GM19467 (cell line): ENCODE results near the gene MRPL36.
"Not testable (repeated sequence)": the region's sequence is repeated elsewhere in the genome, so short reads cannot be mapped to it uniquely, and the experiment has no call there.

ENCODE experiments used
- ATAC-seq: cut with Tn5 transposase; IDR thresholded peaks from one replicate; pipeline ENCODE4 v1.9.1; 2021; ENCODE audit warnings: mild to moderate bottlenecking, moderate library complexity; ENCODE audit not compliant: unreplicated experiment

Gene MRPL36

DNA sequence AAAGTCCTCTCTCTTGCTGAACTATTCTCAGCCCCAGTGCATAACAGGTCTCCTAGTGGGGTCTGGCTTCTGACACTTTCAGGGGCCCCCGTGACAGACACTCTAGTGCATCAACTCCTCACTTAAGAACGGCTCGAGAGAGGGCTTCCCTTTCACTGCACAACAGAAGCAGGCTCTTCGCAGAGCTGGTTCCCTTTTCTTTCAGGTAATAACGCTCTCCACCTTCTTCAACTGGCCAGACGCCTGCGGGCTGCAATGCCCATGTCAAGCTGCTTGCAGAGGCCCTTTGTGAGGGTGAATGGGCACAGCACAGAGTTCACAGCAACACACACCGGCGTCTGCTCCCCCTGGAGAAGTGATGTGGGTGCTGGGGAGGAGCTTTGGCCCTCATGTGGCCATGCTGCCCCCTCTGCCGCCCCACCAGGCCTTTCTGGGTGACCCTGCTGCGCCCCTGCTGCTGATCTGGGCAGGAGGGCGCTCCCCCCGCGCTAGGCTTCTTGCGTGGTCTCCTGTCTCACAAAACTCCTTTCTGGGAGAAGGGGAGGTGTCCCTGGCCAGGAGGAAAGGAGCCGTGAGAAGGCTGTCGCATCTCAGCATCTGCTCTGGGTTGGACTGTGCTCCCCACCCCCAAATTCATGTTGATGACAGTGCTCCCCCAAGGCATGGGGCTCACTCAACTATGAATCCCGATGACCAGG, 2.4 kb downstream of the MRPL36 start:
- no peak for ATAC-seq

DNA sequence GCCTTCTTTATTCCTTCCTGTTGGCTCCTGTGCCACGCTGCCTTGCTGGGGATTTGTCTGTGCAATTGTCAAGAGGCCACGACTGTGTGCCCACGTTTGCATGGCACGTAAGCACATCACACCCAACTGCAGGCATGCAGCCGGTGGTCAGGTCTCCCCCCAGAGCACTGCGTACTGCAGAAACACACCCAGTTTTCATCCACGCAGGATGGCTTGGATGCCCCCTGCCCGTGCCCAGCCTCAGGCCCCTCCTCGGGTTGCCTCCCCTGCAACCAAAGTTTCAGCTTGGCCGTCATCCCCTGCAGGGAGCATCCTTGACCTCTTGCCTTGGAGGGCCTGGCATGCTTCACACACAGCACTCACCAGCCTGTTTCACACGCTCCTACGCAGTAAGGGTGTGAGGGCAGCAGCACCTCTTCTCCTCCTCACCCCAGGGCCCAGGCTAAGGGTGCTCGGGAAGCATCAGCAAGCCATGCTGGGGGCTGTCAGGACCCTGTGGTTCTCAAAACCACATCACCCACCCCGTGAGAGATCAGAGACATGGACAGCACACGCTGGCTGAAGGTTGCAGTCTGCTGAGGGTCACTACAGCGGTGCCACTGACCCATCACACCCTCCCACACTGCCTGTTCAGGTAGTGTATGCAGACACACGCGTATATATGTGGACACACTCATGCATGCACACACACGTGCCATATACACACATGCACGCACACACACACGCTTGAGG, 3.1 kb downstream of the MRPL36 start:
- no peak for ATAC-seq

DNA sequence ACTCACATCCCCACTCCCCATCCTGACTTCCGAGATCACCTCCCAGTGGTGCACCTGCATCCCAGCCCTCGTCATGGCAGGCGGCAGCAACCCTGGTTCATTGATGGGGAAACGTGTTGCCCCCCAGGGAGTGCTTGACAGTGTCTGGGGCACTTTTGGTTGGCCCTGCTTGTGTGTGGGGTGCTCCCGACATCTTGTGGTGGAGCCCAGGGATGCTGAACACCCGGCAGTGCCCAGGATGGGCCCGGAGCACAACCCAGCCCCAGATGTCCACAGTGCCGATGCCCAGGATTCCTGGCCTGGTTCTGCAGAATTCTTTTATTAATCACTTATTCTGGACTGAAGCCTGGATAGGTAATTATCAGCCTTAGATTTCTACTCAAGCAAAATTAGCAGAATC, 3.7 kb downstream of the MRPL36 start:
- ATAC-seq: no peak

DNA sequence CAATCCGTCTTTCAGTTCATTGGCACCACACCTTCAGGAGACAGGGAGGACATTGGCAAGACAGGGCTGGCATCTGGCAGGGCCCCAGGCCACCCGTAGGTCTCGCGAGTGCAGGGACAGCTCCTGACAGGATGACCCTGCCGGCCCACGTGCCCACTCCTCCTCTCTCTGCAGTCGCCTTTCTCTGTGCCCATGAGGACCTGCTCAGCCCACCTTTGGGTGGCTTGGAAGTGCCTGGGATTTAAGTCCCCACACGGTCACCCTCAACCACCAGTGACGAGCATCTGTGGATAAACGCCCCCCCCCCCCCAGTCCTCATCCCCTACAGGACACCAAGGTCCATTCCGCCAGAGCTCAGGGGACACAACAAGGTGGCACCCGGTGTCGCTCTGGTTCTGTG, 4.1 kb downstream of the MRPL36 start:
- no peak for ATAC-seq

DNA sequence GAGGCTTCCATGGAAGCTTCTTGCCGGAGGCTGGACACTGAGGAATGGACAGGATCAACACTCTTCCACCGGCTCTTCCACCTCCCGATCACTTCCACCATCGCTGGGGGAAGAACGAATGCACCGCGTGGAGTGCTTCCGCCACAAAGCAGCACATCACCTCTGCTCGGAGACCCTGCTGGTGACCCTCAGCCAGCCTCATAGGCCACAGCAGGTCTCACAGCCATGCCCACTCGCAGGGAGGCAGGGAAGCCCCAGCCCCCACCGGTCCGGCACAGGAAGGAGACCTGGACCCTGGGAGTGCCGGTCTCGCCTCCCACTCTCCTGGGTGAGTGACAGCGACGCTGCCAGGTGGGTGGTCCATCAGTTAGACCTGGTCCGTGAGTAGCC, 4.7 kb downstream of the MRPL36 start:
- no peak for ATAC-seq

DNA sequence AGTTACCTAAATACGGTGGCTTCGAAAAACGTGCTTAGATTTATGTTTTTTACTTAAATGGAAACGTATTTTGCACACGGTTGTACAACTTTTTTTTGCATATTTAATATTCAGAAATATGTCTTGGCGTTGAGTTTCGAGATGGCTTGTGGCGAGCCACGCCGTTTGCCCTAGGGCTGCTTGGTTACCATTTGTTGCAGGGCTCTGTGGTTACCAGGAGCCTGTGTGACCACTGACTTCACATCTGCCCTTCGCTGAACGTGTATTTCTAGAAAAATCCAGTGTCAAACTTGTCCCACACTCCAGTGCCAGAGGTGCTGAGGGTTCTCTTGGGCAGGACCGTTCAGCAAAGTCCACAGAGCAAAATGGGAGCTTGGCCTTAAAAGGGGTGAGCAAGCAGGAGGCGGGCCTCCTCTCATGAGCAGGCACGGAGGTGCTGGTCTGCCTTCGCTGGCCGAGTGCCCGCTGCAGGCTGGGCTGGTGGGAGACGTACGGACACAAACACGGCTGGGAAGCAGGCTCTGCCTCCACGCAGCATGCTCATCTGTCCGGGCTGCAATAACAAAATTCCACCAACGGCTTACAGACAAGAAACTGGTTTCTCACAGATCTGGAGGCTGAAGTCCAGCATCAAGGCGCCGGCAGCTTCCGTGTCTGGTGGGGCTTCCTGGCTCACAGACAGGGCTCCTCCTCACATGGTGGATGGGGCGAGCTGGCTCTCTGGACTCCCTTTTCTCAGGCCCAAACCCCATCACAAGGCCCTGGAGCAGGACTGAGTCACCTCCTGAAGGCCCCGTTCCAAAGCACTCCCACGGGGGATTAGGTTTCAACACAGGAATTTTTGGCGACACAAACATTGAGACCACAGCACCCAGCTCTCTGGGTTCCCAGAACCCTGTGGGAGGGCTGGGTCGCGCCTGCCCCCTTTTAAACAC, 5.4 kb downstream of the MRPL36 start:
- no peak for ATAC-seq

DNA sequence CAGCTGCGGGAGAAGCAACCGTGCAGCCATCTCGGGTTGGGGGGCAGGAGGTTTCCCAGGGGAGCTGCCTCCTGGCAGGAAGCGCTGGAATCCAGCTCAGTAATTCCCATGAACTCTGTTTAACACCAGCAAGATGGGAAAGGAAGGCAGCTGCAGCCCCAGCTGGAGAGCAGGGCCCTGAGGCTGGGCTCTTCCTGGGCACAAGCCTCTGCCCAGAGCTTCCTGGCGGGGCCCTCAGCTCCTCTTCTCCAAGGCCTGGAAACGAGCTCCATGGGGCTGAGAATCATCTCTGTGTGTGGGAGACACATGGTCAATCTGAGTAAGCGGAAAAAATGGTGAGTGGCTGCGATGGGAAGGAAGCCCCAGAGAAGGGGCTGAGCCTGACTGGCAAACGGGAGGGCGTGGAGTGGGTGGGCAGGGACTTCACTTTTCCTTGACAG, 6.3 kb downstream of the MRPL36 start:
- ATAC-seq: no peak

DNA sequence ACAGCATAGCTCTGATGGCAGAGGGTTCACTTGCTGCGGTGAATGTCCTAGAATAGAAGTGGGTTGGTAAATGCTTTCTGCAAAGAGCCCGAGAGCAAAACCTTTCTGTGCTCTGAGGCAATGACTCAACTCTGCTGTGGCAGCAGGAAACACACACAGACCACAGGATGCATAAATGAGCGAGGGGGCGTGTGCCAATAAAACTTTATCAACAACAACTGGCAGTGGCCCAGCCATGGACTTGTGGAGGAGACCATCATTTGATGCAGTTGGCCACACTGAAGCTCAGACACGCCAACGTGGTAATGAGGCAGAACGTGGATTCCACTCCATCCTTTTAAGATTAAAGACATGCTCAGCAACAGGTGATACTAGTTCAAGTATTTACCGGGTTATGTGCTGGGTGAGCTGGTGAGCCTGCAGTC, 6.8 kb downstream of the MRPL36 start:
- peak; percentile 96 for ATAC-seq

DNA sequence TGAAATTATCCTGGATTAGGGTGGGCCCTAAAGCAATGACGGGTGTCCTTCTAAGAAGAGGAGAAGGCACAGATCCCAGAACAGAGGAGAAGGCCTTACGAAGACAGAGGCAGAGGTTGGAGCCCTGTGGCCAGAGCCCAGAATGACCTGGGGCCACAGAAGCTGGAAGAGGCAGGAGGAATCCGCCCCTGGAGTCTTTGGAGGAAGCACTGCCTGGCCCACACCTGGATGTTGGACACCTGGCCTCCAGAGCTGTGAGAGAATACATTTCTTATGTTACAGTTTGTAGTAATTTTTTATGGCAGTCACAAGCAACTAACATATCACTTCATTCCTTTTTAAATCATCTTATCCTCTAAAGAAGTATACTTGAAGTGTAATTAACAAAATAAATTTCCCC, 8.5 kb downstream of the MRPL36 start:
- ATAC-seq: no peak

DNA sequence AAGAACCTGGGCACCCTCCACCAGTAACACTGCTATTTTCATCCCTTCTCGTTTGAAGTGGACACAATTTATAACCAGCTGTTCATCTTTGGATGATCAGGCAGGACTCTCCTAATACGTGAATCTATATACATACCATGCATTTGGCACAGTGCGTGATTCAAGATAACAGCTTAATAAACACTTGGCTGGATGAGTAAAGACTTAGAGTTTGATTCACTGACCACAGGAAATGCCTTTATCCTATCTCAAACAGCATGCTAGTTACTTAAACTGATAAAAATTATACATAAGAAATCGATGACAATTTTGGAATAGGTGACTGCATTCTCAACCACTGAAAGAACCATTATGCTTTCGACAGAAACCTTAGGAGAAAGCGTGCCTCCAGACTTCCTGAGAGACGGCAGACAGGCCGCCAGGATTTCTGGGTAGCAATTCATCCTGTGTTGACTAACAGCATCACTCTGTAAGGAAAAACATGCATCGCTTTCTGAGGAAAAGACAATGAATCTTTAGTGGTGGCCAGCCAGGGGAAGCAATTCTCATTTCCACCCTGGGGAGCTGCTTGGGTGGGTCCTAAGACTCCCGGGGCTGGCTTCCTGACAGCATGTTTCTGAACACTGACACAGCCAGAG, 9.7 kb downstream of the MRPL36 start:
- no peak for ATAC-seq

DNA sequence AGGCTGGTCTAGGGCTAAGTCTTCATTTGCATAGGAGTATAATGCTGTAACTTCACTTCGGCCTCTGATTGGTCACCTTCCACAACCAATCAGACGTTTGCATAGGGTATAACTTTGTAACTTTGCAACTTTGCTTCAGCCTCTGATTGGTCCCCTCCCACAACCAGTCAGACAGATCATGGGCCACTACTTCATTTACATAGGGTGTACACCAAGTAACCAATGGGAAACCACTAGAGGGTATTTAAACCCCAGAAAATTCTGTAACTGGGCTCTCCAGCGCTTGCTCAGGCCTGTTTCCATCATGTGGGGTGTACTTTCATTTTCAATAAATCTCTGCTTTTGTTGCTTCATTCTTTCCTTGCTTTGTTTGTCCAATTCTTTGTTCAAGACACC, 10.2 kb downstream of the MRPL36 start:
- ATAC-seq: not testable (repeated sequence)

DNA sequence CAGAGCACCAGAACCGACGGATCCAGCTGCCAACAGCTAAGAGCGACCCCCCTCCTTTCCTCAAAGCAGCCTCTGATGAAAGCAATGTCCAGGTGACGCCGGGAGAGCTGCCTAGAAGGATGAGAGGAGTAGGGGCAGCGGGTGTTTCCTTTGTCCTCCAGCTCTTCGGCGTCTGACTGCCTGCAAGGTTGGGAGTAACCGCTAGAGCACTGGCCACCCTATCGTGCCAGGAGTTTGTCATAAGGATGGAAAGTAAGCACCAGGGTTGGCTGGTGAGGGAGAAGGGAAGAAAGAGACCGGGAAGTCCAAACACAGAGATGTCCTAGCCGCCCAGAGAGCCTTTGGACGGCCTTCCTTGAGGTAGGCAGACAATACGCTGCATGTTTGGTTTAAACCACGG, 10.8 kb downstream of the MRPL36 start:
- no peak for ATAC-seq

DNA sequence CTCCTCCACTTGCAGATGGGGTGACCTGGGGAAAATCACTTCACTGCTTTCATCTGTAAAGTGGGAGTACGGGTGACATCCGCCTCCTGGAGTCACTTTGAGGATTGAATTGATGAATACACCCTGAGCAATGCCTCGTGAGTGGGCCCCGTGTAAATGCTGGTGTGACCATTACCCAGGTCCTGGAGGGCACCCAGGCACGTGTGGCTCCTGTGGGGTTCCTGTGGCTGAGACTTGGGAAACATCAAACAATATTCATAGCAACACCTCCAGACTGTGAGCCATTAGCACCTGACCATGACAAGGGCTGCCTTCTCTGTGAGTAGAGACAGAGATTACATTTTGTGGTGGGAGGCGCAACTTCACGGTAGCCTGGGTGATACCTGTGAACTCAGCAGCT, 11.4 kb downstream of the MRPL36 start:
- no peak for ATAC-seq

DNA sequence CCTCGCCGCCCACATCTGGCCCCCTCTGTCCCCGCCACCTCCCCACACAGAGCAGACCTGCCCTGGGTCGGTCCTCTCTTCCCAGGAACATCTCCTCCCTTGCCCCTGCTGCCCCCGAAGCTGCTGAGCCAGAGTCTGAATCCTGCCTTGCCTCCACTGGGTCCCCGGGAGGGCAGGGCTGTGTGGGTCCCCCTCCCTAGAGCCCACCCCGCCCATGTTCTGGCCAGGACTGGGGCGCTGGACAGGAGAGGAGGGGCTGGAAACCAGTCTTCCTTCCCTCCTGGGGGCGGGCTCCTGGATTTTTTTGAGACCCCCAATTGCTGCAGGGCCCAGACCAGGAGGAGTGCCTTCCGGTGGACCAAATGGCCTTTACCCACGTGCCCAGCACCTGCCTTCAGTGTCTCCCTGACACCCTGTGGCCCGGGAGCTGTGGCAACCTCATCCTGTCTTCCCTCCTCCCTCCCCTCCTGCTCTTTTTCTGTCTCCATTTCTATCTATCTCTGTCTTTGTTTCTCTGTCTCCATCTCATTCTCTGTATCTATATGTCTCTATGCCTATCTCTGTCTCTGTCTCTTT, 12.1 kb downstream of the MRPL36 start:
- no peak for ATAC-seq

DNA sequence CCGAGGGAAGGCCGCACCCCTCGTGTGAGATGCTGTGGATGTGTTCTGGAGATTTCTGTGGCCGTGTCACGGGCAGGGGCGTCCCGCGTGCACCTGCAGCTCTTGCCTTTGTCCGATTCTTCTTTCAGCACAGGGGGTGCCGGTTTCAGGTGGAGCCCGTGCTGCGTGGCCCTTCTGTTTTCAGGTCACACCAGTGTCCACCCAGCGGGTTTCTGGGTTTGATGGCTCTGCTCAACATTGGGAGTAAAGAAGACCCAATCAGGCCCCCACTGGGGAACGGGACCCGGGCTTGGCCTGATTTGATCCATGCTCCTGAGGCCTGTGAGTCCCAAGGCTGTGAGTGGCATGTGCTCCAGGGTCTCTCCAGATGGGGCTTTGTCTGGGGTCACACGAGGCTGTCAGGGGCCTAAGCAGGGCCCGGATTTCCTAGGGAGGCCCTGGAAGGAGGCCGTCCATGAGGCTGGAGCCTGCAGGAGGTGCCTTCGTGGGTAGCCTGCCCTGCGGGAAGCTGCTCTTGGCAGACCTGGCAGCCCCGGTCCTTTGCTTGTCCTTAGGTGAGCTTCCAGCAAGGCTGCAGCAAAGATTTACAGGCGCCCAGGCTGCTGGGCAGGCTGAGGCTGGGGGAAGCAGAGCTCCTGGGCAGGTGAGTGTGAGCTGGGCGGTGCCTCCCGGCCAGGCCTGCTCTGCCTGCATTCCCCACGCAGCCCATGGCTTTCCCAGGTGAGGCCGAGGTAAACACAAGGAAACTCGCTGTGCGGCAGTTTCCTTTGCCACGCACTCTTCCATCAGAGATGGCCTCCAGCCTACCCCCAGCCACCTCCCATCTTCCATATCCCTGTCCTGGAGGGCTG, 12.8 kb downstream of the MRPL36 start:
- no peak for ATAC-seq

DNA sequence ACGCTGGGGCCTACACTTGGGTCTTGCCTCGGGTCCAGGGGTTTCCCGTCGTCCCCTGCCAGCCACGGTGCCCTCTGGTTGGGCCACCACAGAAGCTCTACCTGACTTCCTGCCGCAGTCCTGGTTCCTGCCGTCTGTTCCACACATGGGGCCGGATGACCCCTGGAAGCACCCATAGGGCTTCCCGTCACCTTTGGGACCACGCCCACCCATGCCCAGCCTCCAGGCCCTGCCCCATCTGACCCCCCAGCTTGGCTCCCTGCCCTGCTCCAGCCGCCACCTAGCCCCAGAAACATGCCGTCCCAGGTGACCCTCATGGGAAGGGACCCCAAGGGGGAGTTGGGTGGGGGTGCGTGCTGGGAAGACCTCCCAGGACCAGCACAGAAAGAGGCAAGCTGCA, 13.7 kb downstream of the MRPL36 start:
- ATAC-seq: no peak

DNA sequence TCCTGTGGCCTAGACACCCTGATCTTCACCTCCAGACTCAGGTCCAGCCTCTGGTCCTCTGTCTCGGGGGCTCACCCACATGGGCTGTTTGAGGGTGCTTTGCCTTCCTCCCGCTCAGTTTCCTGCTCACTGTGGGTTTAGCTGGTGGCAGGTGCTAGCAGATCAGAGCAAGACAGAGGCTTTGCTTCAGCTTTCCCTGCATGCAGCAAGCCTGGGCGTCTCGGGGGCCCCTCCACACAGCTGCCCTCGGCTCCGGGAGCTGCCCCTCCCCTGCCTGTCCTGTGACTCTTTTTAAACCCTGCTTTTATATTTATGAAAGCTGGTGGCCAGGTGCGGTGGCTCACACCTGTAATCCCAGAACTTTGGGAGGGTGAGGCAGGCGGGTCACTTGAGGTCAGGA, 14.6 kb downstream of the MRPL36 start:
- no peak for ATAC-seq

DNA sequence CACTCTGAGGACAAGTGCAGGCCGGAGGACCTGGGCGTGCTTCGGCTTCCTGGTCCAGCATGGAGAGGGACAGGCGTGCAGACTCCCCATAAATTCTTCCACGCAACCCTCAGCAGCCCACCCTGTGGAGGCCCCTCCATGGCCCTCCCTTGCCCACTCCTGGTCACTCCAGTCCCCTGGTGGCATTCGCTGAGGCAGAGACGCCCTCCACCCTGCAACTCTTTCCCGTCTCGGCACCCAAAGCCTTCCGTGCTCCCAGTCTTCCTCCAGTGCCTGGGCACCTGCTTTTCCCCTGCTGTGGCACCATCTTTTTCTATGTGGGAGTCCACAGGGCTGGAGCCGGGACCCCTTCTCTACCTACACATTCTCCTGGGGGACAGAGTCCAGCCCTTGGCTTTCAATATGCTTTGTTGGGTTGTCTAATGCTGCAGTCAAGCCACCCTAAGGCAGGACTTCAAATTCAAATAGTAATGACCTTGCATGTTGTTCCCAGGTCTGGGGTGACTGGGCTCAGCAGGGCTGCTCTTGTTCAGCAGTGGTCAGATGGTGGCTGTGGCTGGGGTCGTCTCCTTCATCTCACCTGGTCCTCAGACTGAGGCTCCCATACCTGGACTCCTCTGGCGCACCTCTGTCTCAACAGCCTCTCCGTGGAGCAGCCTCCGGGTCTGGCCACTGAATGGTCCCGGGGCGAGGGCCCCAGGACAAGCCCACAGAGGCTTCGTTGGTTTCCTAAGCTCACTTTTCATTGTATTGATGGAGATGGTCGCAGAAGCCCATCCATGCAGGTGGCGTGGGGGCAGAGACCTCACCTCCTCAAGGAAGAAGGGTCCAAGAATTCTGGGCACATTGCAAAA, 15.2 kb downstream of the MRPL36 start:
- ATAC-seq: no peak

DNA sequence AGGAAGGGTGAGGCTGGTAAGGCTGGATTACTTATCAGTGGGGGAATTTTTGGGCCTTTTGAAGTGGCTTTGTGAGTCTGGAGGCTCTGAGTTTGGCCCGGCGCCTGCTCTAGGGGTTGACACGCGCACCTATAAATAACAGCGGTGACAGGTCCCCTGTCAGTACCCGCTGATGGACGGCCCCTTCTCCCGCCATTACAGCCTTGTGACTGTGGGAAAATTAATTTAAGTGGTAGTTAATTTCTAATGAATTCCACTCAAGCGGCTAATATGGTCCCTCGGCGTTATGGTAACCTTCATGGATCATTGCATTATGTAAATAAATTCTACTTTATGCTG, 16.5 kb downstream of the MRPL36 start:
- ATAC-seq: peak; percentile 68
